ENCODE measurements around the gene IDS. TPM values are rescaled to one million over a fixed set of nuclear protein-coding genes. Genes with fewer than 3 reads are reported as not detected.

IDS gene
- total RNA-seq, 1 experiment from 2014 or later, result 39.2 TPM

- TF ChIP-seq, protein P1, sequence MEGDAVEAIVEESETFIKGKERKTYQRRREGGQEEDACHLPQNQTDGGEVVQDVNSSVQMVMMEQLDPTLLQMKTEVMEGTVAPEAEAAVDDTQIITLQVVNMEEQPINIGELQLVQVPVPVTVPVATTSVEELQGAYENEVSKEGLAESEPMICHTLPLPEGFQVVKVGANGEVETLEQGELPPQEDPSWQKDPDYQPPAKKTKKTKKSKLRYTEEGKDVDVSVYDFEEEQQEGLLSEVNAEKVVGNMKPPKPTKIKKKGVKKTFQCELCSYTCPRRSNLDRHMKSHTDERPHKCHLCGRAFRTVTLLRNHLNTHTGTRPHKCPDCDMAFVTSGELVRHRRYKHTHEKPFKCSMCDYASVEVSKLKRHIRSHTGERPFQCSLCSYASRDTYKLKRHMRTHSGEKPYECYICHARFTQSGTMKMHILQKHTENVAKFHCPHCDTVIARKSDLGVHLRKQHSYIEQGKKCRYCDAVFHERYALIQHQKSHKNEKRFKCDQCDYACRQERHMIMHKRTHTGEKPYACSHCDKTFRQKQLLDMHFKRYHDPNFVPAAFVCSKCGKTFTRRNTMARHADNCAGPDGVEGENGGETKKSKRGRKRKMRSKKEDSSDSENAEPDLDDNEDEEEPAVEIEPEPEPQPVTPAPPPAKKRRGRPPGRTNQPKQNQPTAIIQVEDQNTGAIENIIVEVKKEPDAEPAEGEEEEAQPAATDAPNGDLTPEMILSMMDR (conservative IDR thresholded peaks at IDR 0.05), result no peak
- H2BK15ac ChIP-seq (ENCODE audit: low read depth, low read length), result no peak overlapping the region
Observed at GRCh38 chrX:149473092-149473491, 32.0 kb downstream of the IDS start.

More at GRCh38 chrX:149473092-149473491, 32.0 kb downstream of the IDS start:
- H3K23ac ChIP-seq (ENCODE audit: insufficient read length, low read depth, low read length), result no peak overlapping the region
- no peaks in the 10 kb centered on the region for H3K27me3 ChIP-seq (ENCODE audit: insufficient read depth, low read length)
- H3K56ac ChIP-seq (ENCODE audit: insufficient read length, low read depth, low read length), result peak overlapping the region; percentile 65
- no peak overlapping the region for H3K4ac ChIP-seq (ENCODE audit: low read depth, low read length)
- no peaks in the 10 kb centered on the region for H3K79me1 ChIP-seq (ENCODE audit: insufficient read depth, low read depth, low read length, poor library complexity, severe bottlenecking)
- H3K9me3 ChIP-seq (ENCODE audit: control insufficient read depth, low read depth, low read length), result peaks cover 61% of the 10 kb centered on the region
- Mint-ChIP-seq H3K27ac (no peak overlapping the region), H3K4me1 (peaks cover 5 to 6% of the 10 kb centered on the region in 2 experiments; a peak in 2 of 4 replicates), H3K27me3 (ENCODE audit: low read depth) (peaks cover 2% of the 10 kb centered on the region; the same call in 1 of the 2 replicates), H3K4me3 (no peak overlapping the region), H3K9me3 (peaks cover 75 to 80% of the 10 kb centered on the region in 2 experiments), H3K36me3 (ENCODE audit: insufficient read depth in 1 of 3, low read depth in 3 of 3) (peaks cover 3 to 10% (median 4%) of the 10 kb centered on the region in 3 experiments; a peak in 4 of 7 replicates)
- no peak overlapping the region for H3K27ac ChIP-seq (ENCODE audit: insufficient read length, low read depth, low read length)
- H3K4me2 ChIP-seq (ENCODE audit: insufficient read depth, insufficient read length, low read length), result no peak overlapping the region
- H2BK5ac ChIP-seq (ENCODE audit: insufficient read length, low read length), result no peak overlapping the region
- DNase-seq, result no peak
- no peak overlapping the region for H3T11ph ChIP-seq (ENCODE audit: low read length)
- H4K5ac ChIP-seq (ENCODE audit: insufficient read length, low read depth, low read length), result no peak overlapping the region
- WGBS (ENCODE audit: extremely low coverage, insufficient read length, low lambda C conversion rate), result no CpG with 5 or more reads among the region's 1 CpG
- no peak overlapping the region for H3K9ac ChIP-seq (ENCODE audit: extremely low read depth, insufficient read length, low read length)
- no peak overlapping the region for H4K91ac ChIP-seq (ENCODE audit: insufficient read length, low read depth, low read length)
- H3K79me2 ChIP-seq (ENCODE audit: insufficient read depth, low read length), result no peaks in the 10 kb centered on the region
- no peak overlapping the region for H4K8ac ChIP-seq (replicated peaks; ENCODE audit: insufficient read length, low read depth, low read length)
- H2BK120ac ChIP-seq (ENCODE audit: low read depth, low read length, poor library complexity, severe bottlenecking), result no peak overlapping the region
- no peak overlapping the region for H2AFZ ChIP-seq (ENCODE audit: low read length)
- H3K18ac ChIP-seq (ENCODE audit: insufficient read length, low read depth, low read length), result no peak overlapping the region
- H3K23me2 ChIP-seq (ENCODE audit: insufficient read length, low read depth, low read length, poor library complexity, severe bottlenecking), result no peaks in the 10 kb centered on the region
- no peaks in the 10 kb centered on the region for H4K20me1 ChIP-seq (ENCODE audit: control insufficient read depth, insufficient read depth, insufficient read length)
- no peak overlapping the region for H3K14ac ChIP-seq (ENCODE audit: insufficient read depth, low read length)
- H2AK5ac ChIP-seq (ENCODE audit: insufficient read length, low read length), result no peak overlapping the region
- no peak overlapping the region for H2BK20ac ChIP-seq (ENCODE audit: low read depth, low read length, poor library complexity, severe bottlenecking)
- no peaks in the 10 kb centered on the region for H3K4me1 ChIP-seq (ENCODE audit: insufficient read depth, low read length)
- H2BK12ac ChIP-seq (ENCODE audit: insufficient read length, low read depth, low read length), result no peak overlapping the region
